ENCODE measurements around the gene TBC1D22A. TPM values are rescaled to one million over a fixed set of nuclear protein-coding genes. Genes with fewer than 3 reads are reported as not detected.

The TBC1D22A gene
- total RNA-seq, 2 experiments from 2014 or later = 22.3 to 43.9 TPM

DNA sequence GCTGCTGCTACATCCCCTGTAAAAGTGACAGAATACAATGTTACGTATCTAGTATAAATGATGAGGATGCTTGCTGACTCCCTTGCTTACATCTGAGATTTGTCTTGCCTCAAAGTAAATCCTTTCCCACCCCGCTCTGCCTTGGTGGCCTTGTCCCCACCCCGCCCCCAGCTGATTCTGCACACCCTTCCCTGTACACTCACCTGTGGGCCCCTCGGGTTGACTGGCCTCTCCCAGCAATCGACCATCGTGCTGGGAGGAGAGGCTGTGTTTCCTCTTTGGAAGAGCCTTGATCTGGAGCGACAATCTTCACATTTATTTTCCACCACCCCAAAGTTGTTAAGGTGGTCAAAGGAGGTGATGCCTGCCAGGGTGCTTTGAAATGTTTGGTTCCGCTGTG, 249.4 kb downstream of the TBC1D22A start:
- Histone ChIP-seq H3K4me2 (ENCODE audit: low read length) (no peak overlapping the region), H3K9me2 (ENCODE audit: insufficient read depth, low read length) (no peaks in the 10 kb centered on the region), H3K79me2 (ENCODE audit: insufficient read depth, low read depth, low read length) (no peaks in the 10 kb centered on the region), H3K36me3 (ENCODE audit: insufficient read depth, low read length) (peaks cover 14% of the 10 kb centered on the region), H4K20me1 (ENCODE audit: insufficient read depth, low read length) (no peaks in the 10 kb centered on the region), H3K4me1 (ENCODE audit: insufficient read depth, low read length, poor library complexity, severe bottlenecking) (no peaks in the 10 kb centered on the region), H3K9me3 (ENCODE audit: low read length) (no peaks in the 10 kb centered on the region), H3K4me3 (ENCODE audit: low read depth, low read length, poor library complexity, severe bottlenecking) (no peak overlapping the region), H2AFZ (ENCODE audit: low read length) (no peak overlapping the region), H3K27ac (ENCODE audit: low read depth, low read length, poor library complexity, severe bottlenecking) (no peak overlapping the region)
- ChIA-PET CTCF (ENCODE audit: unreplicated experiment) (no interaction called here), POLR2A (interaction anchor here (1.1 kb wide), 1 partner anchor 9 kb away, joined by 3 read pairs; no protein-coding TSS in a partner anchor)
- TF ChIP-seq, protein P1, sequence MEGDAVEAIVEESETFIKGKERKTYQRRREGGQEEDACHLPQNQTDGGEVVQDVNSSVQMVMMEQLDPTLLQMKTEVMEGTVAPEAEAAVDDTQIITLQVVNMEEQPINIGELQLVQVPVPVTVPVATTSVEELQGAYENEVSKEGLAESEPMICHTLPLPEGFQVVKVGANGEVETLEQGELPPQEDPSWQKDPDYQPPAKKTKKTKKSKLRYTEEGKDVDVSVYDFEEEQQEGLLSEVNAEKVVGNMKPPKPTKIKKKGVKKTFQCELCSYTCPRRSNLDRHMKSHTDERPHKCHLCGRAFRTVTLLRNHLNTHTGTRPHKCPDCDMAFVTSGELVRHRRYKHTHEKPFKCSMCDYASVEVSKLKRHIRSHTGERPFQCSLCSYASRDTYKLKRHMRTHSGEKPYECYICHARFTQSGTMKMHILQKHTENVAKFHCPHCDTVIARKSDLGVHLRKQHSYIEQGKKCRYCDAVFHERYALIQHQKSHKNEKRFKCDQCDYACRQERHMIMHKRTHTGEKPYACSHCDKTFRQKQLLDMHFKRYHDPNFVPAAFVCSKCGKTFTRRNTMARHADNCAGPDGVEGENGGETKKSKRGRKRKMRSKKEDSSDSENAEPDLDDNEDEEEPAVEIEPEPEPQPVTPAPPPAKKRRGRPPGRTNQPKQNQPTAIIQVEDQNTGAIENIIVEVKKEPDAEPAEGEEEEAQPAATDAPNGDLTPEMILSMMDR (conservative IDR thresholded peaks at IDR 0.05; ENCODE audit: low read length) = no peak
- TF ChIP-seq EZH2phosphoT487 (IDR thresholded peaks at IDR 0.05; ENCODE audit: borderline replicate concordance, low read depth, low read length) = no peak
- DNase-seq (ENCODE audit: low spot score) = no peak
- no TSS peak for BruUV-seq (replicated peaks)
- intact Hi-C loops (cut with micrococcal nuclease; ENCODE audit: unreplicated experiment) = no loop called here

DNA sequence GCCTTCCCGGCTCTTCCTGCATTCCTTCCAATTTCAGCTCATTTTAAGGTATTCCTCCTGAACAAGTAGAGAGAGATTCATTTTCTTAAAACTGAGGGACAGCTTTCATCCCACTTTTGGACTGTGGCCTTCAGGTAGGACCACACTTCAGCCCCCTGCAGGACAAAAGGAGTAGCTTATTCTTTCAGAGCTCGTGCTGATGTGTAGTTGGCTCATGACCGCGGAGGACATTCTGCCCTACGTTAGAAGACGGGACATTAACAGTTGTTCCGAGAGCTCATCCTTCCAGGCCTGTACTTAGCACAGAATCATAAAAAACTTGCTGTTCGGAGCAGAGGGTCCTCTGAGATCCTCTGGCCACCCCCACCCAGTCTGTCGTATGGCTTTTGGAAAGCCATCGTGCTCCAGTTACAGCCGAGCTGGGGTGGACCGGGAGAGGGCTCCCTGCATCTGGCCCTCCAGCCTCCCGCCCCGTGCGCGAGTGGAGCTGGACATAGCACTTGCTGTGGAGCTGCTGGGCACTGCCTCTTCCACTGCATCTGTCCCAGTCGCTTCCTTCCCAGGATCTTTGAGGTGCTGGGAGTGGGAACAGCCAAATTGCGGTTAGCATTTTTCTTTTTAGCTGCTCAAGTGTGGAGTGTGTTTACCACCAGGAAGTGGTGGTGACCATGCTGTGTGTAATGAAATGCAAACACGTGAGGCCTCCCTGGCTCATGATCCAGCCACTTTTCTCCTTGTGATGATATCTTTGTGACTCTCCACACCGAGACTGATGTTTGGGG, 250.3 kb downstream of the TBC1D22A start:
- no peak overlapping the region for H3K4me3 ChIP-seq (ENCODE audit: low read depth, low read length, poor library complexity, severe bottlenecking)
- H2AFZ ChIP-seq (ENCODE audit: low read length) = no peak overlapping the region
- H3K4me1 ChIP-seq (ENCODE audit: insufficient read depth, low read length, poor library complexity, severe bottlenecking) = no peaks in the 10 kb centered on the region
- POLR2A ChIA-PET = no interaction called here
- H3K4me2 ChIP-seq (ENCODE audit: low read length) = no peak overlapping the region
- H3K79me2 ChIP-seq (ENCODE audit: insufficient read depth, low read depth, low read length) = no peaks in the 10 kb centered on the region
- H3K36me3 ChIP-seq (ENCODE audit: insufficient read depth, low read length) = peaks cover 14% of the 10 kb centered on the region
- no TSS peak for BruUV-seq (replicated peaks)
- no peak for DNase-seq (ENCODE audit: low spot score)
- no peak overlapping the region for H3K27ac ChIP-seq (ENCODE audit: low read depth, low read length, poor library complexity, severe bottlenecking)
- CTCF ChIA-PET (ENCODE audit: unreplicated experiment) = no interaction called here
- H4K20me1 ChIP-seq (ENCODE audit: insufficient read depth, low read length) = no peaks in the 10 kb centered on the region
- TF ChIP-seq, protein P1 (conservative IDR thresholded peaks at IDR 0.05; ENCODE audit: low read length) = peak; percentile 28; the same call in 1 of the 2 replicates
- no peak for TF ChIP-seq EZH2phosphoT487 (IDR thresholded peaks at IDR 0.05; ENCODE audit: borderline replicate concordance, low read depth, low read length)
- intact Hi-C loops (cut with micrococcal nuclease; ENCODE audit: unreplicated experiment) = no loop called here
- H3K9me2 ChIP-seq (ENCODE audit: insufficient read depth, low read length) = no peaks in the 10 kb centered on the region
- H3K9me3 ChIP-seq (ENCODE audit: low read length) = no peaks in the 10 kb centered on the region

All from OCI-LY7 (cell line).